RWPE2 (cell line): Measurements from ENCODE around the gene SFMBT2.

ENCODE experiments used
- ATAC-seq: fragments of 200-7000 bp; cut with Tn5 transposase; 3 replicates; pipeline ENCODE4 v1.9.1; 2021; ENCODE audit warnings: low read depth
- DNase-seq: peaks from one replicate; pipeline ENCODE4 v3.0.0-alpha.2; 2020; ENCODE audit warnings: low spot score
- H3K27ac ChIP-seq: fragments of 450-650 bp; 2 replicates; pipeline ENCODE4 v1.5.1; 2017; ENCODE audit warnings: mild to moderate bottlenecking; ENCODE audit not compliant: poor library complexity, severe bottlenecking
- H3K27me3 ChIP-seq: fragments of 250-450 bp; sonication (Bioruptor Pico); 2 replicates; pipeline ENCODE4 v1.5.1; 2021; ENCODE audit warnings: mild to moderate bottlenecking, moderate library complexity; ENCODE audit not compliant: insufficient read depth, poor library complexity, severe bottlenecking
- H3K36me3 ChIP-seq: fragments of 250-450 bp; sonication (Bioruptor Pico); 2 replicates; pipeline ENCODE4 v1.5.1; 2020; ENCODE audit warnings: low read depth, mild to moderate bottlenecking, moderate library complexity
- H3K4me1 ChIP-seq: fragments of 250-450 bp; sonication (Bioruptor Pico); 2 replicates; pipeline ENCODE4 v1.5.1; 2021; ENCODE audit warnings: mild to moderate bottlenecking, moderate library complexity; ENCODE audit not compliant: insufficient read depth, poor library complexity, severe bottlenecking
- H3K4me3 ChIP-seq: fragments of 250-450 bp; sonication (Bioruptor Pico); 2 replicates; pipeline ENCODE4 v1.5.1; 2021; ENCODE audit warnings: mild to moderate bottlenecking, moderate library complexity; ENCODE audit not compliant: severe bottlenecking
- H3K9me3 ChIP-seq: fragments of 250-450 bp; sonication (Bioruptor Pico); 2 replicates; pipeline ENCODE4 v1.5.1; 2021; ENCODE audit warnings: mild to moderate bottlenecking, moderate library complexity; ENCODE audit not compliant: severe bottlenecking
- CTCF ChIP-seq: fragments of 450-650 bp; IDR thresholded peaks from one replicate; pipeline ENCODE4 v1.5.1; 2017; ENCODE audit warnings: mild to moderate bottlenecking, moderate library complexity; ENCODE audit not compliant: poor library complexity, severe bottlenecking

Gene SFMBT2

GRCh38 chr10:7288060-7288690 lies 122.7 kb downstream of the SFMBT2 start:
- Histone ChIP-seq H3K9me3 (no peaks in the 10 kb centered on the region), H3K36me3 (no peaks in the 10 kb centered on the region), H3K4me1 (no peaks in the 10 kb centered on the region), H3K27ac (no peak overlapping the region), H3K27me3 (no peaks in the 10 kb centered on the region), H3K4me3 (no peak overlapping the region)
- no peak for DNase-seq
- TF ChIP-seq CTCF, result no peak
- no peak for ATAC-seq

- Histone ChIP-seq H3K27me3 (no peaks in the 10 kb centered on the region), H3K4me3 (no peak overlapping the region), H3K36me3 (no peaks in the 10 kb centered on the region), H3K4me1 (no peaks in the 10 kb centered on the region), H3K27ac (no peak overlapping the region), H3K9me3 (no peaks in the 10 kb centered on the region)
- TF ChIP-seq CTCF, result no peak
- no peak for DNase-seq
- no peak for ATAC-seq
Measured at GRCh38 chr10:7287377-7287776, 123.5 kb downstream of the SFMBT2 start.

- Histone ChIP-seq H3K9me3 (no peaks in the 10 kb centered on the region), H3K4me1 (no peaks in the 10 kb centered on the region), H3K36me3 (no peaks in the 10 kb centered on the region), H3K27ac (no peak overlapping the region), H3K27me3 (no peaks in the 10 kb centered on the region), H3K4me3 (no peak overlapping the region)
- DNase-seq, result no peak
- no peak for TF ChIP-seq CTCF
- no peak for ATAC-seq
Measured at GRCh38 chr10:7285522-7286322, 125.1 kb downstream of the SFMBT2 start.

GRCh38 chr10:7283246-7283645 lies 127.6 kb downstream of the SFMBT2 start:
- Histone ChIP-seq H3K27me3 (no peaks in the 10 kb centered on the region), H3K27ac (no peak overlapping the region), H3K36me3 (no peaks in the 10 kb centered on the region), H3K9me3 (no peaks in the 10 kb centered on the region), H3K4me3 (no peak overlapping the region), H3K4me1 (no peaks in the 10 kb centered on the region)
- DNase-seq (no peak), ATAC-seq (no peak)
- no peak for TF ChIP-seq CTCF

- H3K36me3 ChIP-seq, result no peaks in the 10 kb centered on the region
- no peaks in the 10 kb centered on the region for H3K9me3 ChIP-seq
- no peak for TF ChIP-seq CTCF
- no peak for ATAC-seq
- DNase-seq, result no peak
- H3K27me3 ChIP-seq, result no peaks in the 10 kb centered on the region
- no peak overlapping the region for H3K4me3 ChIP-seq
- no peaks in the 10 kb centered on the region for H3K4me1 ChIP-seq
- H3K27ac ChIP-seq, result no peak overlapping the region
Measured at GRCh38 chr10:7282457-7282856, 128.4 kb downstream of the SFMBT2 start.
